Endothelial cell of hepatic sinusoid (primary cell): Measurements from ENCODE around the gene STX11.
"Not testable (repeated sequence)": the region's sequence is repeated elsewhere in the genome, so short reads cannot be mapped to it uniquely, and the experiment has no call there.

ENCODE experiments used
- in situ Hi-C: cut with HindIII; loops from 2 replicates; pipeline ENCODE4 v1.10.0; 2017; ENCODE audit warnings: low sequenced_read_pairs

The STX11 gene

DNA sequence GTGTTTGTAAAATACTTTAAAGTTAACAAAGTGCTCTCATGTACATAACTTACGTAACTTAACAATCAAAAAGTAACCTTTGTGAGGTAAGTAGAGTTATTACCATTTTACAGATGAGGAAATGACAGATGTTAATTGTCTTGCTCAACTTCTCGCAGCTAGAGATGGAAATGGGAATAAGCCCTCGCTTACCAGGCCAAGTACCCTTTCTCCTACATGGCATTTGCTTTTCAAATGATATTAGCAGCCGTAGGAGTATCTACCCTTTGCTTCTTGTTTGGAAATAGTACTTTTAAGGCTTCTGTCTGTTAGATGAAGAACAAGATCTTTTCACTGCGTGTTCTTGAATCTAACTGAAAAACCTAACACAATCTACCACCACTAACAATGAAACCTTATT is 15.5 kb downstream of the STX11 start:
- in situ Hi-C loops = no loop called here

DNA sequence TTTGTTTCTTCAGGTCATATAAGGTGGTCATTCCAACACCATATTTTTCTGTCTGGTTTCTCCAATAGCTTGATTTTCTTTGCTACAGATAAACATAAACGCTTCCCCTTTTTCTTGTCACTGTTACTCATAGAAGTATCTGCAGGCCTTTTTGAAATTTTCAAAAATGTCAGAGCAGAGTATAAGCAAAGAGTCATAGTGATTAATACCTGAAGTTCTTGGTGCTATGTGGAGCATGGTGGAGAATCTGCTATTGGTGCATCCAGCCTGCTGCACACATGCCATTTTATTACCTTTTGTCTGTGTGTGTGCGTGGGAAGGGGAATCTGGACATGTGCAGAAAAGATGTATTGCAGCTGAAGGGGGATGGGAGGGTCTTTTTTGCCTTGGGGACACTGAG is 19.7 kb downstream of the STX11 start:
- in situ Hi-C loops = no loop called here

GRCh38 chr6:144171406-144171805 is 21.1 kb downstream of the STX11 start:
- in situ Hi-C loops = no loop called here

DNA sequence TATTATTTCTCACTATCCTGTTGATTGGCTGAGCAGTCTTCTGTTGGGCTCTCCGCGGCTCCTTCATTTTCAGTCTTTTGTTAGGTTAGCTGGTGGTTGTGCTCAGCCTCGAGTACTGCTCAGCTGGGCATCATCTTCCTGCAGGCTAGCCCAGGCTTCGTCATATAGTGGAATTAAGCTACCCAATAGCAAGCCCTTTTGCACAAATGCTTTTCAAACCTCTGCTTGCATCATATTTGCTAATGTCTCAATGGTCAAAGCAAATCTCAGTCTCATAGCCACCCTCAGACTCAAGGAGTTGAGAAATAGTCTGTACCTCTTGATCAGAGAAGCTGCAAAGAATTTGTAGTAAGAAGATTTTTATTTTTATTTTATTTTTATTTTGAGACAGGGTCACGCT is 23.7 kb downstream of the STX11 start:
- in situ Hi-C loops = no loop called here

- in situ Hi-C loops = no loop called here
Measured at GRCh38 chr6:144176043-144176442, 25.7 kb downstream of the STX11 start.

DNA sequence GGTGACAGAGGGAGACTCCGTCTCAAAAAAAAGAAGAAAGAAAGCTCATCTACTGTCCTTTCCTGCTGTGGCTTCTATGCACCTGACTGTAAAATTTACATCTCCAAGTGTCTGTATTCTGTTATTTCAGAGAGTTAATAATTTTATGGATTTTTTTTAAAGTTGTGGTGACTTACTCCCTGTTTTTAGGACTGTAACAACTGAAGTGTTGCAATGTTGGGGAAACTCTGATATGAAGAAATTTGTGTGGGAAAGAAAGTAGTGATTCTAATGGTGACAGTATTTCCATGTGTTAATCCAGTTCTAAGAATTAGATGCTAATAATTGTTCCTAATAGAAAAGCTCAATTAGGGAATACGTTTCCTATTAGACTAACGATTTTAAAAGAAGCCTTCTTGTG is 27.4 kb downstream of the STX11 start:
- in situ Hi-C loops = no loop called here

DNA sequence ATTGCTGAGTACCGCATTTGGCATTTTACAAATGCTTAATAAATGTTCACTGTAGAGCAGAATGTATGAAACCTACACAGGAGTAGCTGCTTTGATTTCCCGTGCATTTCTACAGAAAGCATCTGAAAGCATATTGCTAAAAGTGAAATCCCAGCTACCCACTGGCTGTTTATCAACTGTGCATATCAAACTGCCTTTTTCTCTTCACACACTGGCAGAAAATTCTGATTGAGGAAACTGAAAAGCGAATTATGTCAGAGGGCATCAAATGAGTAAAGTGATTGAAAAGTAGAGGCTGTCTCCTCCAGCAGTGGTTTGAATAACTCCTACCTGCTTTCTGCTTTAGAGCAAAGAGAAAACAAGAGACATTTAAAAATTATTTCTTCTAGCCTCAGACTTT is 28.0 kb downstream of the STX11 start:
- in situ Hi-C loops = no loop called here

- in situ Hi-C loops = no loop called here
Measured at GRCh38 chr6:144179237-144179636, 28.9 kb downstream of the STX11 start.

- in situ Hi-C loops = no loop called here
Measured at GRCh38 chr6:144179828-144180227, 29.5 kb downstream of the STX11 start.

- in situ Hi-C loops = not testable (repeated sequence)
Measured at GRCh38 chr6:144180354-144180753, 30.0 kb downstream of the STX11 start.

DNA sequence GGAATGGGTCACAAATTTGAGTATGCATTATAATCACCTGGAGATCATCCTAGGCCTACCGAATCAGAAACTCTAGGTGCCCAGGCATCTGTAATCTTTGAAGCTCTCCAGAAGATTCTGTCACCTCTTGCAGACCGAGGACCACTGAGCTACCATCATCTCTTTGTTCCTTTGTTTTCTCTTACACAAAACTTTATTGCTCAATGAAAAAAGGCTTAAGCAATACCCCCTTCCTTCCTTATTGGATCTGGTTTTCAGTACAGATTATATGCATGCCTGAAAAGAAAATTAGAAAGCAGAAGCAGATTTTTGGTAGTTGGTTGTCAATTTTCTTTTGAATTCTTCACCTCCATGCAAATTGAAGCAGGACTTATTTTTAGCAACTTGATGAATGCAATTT is 31.3 kb downstream of the STX11 start:
- in situ Hi-C loops = no loop called here

GRCh38 chr6:144184186-144184585 is 33.9 kb downstream of the STX11 start:
- in situ Hi-C loops = not testable (repeated sequence)

DNA sequence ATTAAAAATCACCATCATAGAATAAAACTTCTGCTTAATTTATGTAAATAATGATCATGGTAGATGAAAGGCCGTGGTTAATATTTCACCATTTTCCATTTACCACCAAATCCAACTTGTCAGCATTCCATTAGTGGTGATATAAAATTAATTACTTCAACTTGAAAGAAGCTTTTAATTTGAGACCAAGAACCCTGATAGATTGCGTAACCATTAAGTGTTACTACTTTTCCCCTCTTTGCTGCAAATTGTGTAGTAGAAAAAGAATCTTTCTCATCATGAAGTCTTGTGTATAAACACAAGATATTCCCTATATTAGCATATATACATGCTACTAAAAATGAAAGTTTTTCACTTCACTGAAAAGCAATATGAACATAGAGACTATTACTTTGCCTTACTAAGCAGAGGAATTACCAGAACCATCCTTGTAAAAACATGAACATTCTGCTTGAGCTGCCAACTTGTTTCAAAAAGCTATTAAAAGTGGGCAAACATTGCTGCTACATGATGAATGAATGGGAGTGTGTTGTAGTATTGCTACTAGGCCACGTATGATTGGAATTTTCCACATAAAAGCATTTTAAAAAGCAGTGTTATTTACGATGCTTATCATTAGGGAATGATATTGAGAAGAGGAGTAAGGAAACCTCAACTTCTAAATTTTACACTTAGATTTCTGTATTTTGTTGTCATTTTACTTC is 35.0 kb downstream of the STX11 start:
- in situ Hi-C loops = loop anchor here (5.0 kb wide), 1 partner anchor 83 kb away; no protein-coding TSS in a partner anchor

DNA sequence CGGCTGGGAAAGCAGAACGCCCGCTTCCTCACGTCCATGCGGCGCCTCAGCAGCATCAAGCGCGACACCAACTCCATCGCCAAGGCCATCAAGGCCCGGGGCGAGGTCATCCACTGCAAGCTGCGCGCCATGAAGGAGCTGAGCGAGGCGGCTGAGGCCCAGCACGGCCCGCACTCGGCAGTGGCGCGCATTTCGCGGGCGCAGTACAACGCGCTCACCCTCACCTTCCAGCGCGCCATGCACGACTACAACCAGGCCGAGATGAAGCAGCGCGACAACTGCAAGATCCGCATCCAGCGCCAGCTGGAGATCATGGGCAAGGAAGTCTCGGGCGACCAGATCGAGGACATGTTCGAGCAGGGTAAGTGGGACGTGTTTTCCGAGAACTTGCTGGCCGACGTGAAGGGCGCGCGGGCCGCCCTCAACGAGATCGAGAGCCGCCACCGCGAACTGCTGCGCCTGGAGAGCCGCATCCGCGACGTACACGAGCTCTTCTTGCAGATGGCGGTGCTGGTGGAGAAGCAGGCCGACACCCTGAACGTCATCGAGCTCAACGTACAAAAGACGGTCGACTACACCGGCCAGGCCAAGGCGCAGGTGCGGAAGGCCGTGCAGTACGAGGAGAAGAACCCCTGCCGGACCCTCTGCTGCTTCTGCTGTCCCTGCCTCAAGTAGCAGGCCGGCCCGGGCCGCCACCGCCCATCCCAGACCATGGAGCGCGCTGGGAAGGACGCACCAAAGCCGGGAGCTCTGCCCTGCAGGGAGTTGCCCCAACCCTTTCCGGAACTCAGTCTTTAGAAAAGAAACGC is 36.7 kb downstream of the STX11 start:
- in situ Hi-C loops = loop anchor here (5.0 kb wide), 1 partner anchor 85 kb away; no protein-coding TSS in a partner anchor

DNA sequence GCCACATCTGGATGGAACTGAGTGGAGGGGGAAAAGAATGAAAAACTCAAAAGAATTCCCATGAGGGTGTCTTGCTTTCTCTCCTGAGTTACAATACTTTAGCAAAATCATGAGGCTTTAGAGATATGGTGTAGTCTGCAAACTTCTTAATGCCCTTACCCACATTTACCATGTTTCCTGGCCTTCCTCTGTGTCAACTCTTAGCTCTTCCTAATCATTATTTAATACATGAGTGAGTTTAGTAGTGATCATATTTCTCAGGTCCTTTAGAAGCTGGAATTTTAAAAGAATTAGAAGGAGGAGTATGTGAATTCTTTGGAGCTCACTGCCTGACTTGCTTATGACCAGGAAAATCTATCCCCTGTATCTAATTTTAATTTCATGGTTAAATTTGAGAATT is 39.0 kb downstream of the STX11 start:
- in situ Hi-C loops = loop anchor here (5.0 kb wide), 1 partner anchor 87 kb away; no protein-coding TSS in a partner anchor

- in situ Hi-C loops = no loop called here
Measured at GRCh38 chr6:144190080-144190479, 39.8 kb downstream of the STX11 start.

- in situ Hi-C loops = no loop called here
Measured at GRCh38 chr6:144190593-144190992, 40.3 kb downstream of the STX11 start.

DNA sequence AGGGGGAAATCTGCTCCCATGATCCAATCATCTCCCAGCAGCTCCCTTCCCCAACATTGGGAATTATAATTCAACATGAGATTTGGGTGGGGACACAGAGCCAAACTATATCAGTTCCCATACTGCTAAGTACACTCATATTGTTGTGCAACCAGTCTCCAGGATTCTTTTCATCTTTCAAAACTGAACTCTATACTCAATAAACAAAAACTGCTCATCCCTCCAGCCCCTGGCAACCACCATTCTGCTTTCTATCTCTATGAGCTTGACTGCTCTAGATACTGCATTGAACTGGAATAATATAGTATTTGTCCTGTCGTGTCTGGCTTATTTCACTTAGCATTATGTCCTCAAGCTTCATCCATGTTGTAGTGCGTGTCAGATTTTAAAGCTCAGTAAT is 42.9 kb downstream of the STX11 start:
- in situ Hi-C loops = no loop called here

DNA sequence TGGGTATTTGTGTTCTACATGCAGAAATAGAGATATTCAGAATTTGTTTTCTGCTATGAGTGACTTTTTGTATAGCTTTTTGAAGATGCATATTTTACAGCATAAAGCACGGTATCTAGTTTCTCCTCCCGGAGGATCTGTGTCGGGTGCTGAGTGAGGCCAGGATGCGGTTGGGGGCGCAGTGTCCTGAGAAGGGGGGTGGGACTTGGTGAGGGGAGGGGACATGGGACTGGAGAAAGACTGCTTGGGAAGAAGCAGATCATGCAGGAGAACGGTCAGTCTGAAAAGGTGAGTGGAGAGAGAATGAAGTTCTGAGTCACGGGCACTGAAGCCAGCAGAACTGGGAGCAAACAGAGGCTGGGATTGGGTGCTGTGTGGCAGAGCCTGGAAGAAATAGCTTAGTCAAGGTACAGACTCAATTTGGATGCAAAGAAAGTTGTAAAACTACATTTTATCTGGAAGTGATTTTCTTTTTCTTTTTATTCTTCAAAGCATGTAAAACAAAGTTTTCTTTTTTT is 44.0 kb downstream of the STX11 start:
- in situ Hi-C loops = no loop called here

- in situ Hi-C loops = no loop called here
Measured at GRCh38 chr6:144195671-144196270, 45.5 kb downstream of the STX11 start.

GRCh38 chr6:144197919-144198318 is 47.6 kb downstream of the STX11 start:
- in situ Hi-C loops = no loop called here
